Measurements from ENCODE around the gene PRPH. TPM values are rescaled to one million over a fixed set of nuclear protein-coding genes. Genes with fewer than 3 reads are reported as not detected.

PRPH gene
- total and polyA plus RNA-seq, 2 of the 8 experiments (the other 6 are each of a cell fraction or from before 2014, with no cell fraction given) = 0.79 to 1.4 TPM

DNA sequence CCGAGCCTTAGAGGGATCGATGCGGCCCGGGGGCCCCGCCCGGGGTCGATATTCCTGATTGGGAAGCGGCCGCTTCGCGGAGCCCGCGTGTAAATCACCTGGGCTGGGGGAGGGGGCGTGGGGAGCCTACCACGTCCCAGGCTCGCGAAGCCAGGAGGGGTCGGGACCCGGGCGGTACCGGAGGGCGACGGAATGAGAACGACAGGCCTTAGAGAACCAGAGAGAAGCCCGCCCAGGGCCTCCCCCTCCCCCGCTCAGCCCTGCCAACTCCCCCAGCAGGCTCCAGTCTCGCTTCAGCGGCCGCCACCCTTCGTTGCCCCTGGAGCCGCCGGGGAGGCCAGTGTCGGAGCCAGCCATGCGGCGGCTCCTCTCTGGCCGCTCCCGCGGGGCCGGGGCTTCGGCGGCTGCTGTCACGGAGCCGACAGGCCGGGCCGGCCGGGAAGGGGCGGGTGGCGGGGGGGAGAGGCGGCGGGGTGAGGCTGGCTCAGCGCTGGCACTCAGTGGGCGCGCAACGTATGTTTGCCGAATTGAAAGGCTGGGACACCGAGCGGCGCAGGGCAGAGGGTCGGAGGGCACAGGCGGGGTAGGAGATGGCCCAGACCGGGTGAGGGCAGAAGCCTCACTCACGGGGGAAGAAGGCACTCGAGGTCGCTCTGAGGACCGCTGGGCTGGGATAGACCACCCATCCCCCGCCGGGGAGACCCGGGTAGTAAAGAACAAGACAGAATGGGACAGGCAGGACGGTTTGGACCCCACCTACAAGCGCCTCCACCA is 50.3 kb downstream of the PRPH start:
- no peak overlapping the region for H3K14ac ChIP-seq (ENCODE audit: insufficient read length)
- H4K5ac ChIP-seq (ENCODE audit: insufficient read length, low read depth, low read length) = no peak overlapping the region
- H2BK12ac ChIP-seq (ENCODE audit: low read depth, low read length) = no peak overlapping the region
- H3K56ac ChIP-seq (replicated peaks; ENCODE audit: insufficient read length, low read depth, low read length) = no peak overlapping the region
- no peak overlapping the region; the same call in 1 of the 2 replicates for H4K8ac ChIP-seq (ENCODE audit: extremely low read depth, insufficient read depth, low read length)
- WGBS, 2 experiments (ENCODE audit: extremely low coverage in 1 of 2, insufficient coverage in 1 of 2, insufficient read length in 1 of 2, insufficient replicate concordance in 2 of 2, low coverage in 1 of 2, low lambda C conversion rate in 2 of 2, missing lambda C conversion rate in 1 of 2) = 1% methylated on average over 20 of the region's 70 CpGs; no CpG with 5 or more reads in 1 of the 2 experiments
- no peak overlapping the region for H3K9ac ChIP-seq (replicated peaks in 1 of 4; ENCODE audit: extremely low read depth in 1 of 4, low read depth in 3 of 4, low read length in 3 of 4)
- no peak overlapping the region for H2AK5ac ChIP-seq (ENCODE audit: low read depth, low read length)
- H3K4me2 ChIP-seq (ENCODE audit: insufficient read depth in 1 of 2, low read depth in 2 of 2, low read length in 2 of 2) = peak overlapping the region; percentile 45 to 80
- no peak overlapping the region for H2BK5ac ChIP-seq (ENCODE audit: low read depth, low read length)
- H3K23me2 ChIP-seq (ENCODE audit: low read depth, low read length) = peaks cover 9% of the 10 kb centered on the region
- no peaks in the 10 kb centered on the region for H3K79me2 ChIP-seq (ENCODE audit: control insufficient read depth in 1 of 2, insufficient read depth in 2 of 2, low read length in 2 of 2)
- TF ChIP-seq GABPA (IDR thresholded peaks at IDR 0.05; ENCODE audit: borderline replicate concordance, insufficient read depth, low read length) (no peak), EZH2 (IDR thresholded peaks at IDR 0.05; ENCODE audit: low read depth, low read length, severe bottlenecking) (peak; percentile 59), SUZ12 (IDR thresholded peaks at IDR 0.05; ENCODE audit: low read length) (peak; percentile 2; the same call in 1 of the 2 replicates), KDM1A (IDR thresholded peaks at IDR 0.05; ENCODE audit: borderline replicate concordance, low read length) (no peak), KDM4A (IDR thresholded peaks at IDR 0.05; ENCODE audit: low read depth, low read length, severe bottlenecking) (peak; percentile 14)
- FAIRE-seq = no peak
- H2BK120ac ChIP-seq (replicated peaks; ENCODE audit: low read depth, low read length) = no peak overlapping the region
- no peak overlapping the region for H3K18ac ChIP-seq (ENCODE audit: extremely low read depth, low read length)
- peaks cover 4 to 38% (median 24%) of the 10 kb centered on the region in 4 experiments for H3K4me1 ChIP-seq (replicated peaks in 1 of 4; ENCODE audit: control insufficient read depth in 3 of 4, insufficient read depth in 4 of 4, low read length in 3 of 4)
- 0 out of 2 replicates have a peak overlapping the region, but pooled peaks have one; percentile 40 for H2BK15ac ChIP-seq (ENCODE audit: low read length)
- H3K4ac ChIP-seq (replicated peaks; ENCODE audit: insufficient read length, low read depth, low read length) = no peak overlapping the region
- no peaks in the 10 kb centered on the region; a peak in 1 of 8 replicates for H3K36me3 ChIP-seq (ENCODE audit: control insufficient read depth in 2 of 4, insufficient read depth in 4 of 4, low read length in 3 of 4)
- no peak overlapping the region for H3K23ac ChIP-seq (ENCODE audit: insufficient read length)
- H2AFZ ChIP-seq (ENCODE audit: low read length) = no peak overlapping the region
- peaks cover 13 to 19% of the 10 kb centered on the region in 2 experiments for H4K20me1 ChIP-seq (replicated peaks in 1 of 2; ENCODE audit: control insufficient read depth in 1 of 2, insufficient read depth in 2 of 2, low read length in 2 of 2)
- no peak overlapping the region for H3K27ac ChIP-seq (ENCODE audit: low read depth, low read length)
- H4K91ac ChIP-seq (replicated peaks; ENCODE audit: insufficient read length, low read length) = no peak overlapping the region
- H3K27me3 ChIP-seq (replicated peaks in 1 of 4; ENCODE audit: control insufficient read depth in 3 of 4, extremely low read depth in 1 of 4, insufficient read depth in 3 of 4, low read length in 3 of 4) = peaks cover 66 to 95% (median 91%) of the 10 kb centered on the region in 4 experiments
- ChIA-PET POLR2A (ENCODE audit: partially characterized antibody) (interaction anchor here (1.0 to 2.6 kb wide), 5 partner anchors 12 to 63 kb away, joined by 3 to 22 read pairs (median 8); partner anchors contain the start of genes PRPH and SPATS2), CTCF (ENCODE audit: partially characterized antibody) (interaction anchor here (4.3 to 26.7 kb wide), 5 partner anchors 11 to 208 kb away, joined by 25 to 538 read pairs (median 115); partner anchors contain the start of genes C1QL4 and PRPH)
- no peaks in the 10 kb centered on the region for H3K79me1 ChIP-seq (ENCODE audit: low read depth, low read length)
- H3K9me3 ChIP-seq (ENCODE audit: insufficient read depth in 2 of 2, low read depth in 1 of 2, low read length in 1 of 2) = no peaks in the 10 kb centered on the region
- DNase-seq (ENCODE audit: low read depth in 1 of 2, low spot score in 2 of 2) = peak in 1 of 2 experiments; percentile 67
- H3K4me3 ChIP-seq (ENCODE audit: extremely low read depth in 1 of 4, insufficient read depth in 2 of 4, low read depth in 3 of 4, low read length in 4 of 4) = peak overlapping the region; percentile 25 to 69 (median 40); a peak in 5 of 8 replicates
- no peak overlapping the region for H2BK20ac ChIP-seq (ENCODE audit: low read length)

Measured in H1 (cell line).